Non-pigmented ciliary epithelial cell (primary cell): Measurements from ENCODE around the gene ZNF789.
"Not testable (repeated sequence)": the region's sequence is repeated elsewhere in the genome, so short reads cannot be mapped to it uniquely, and the experiment has no call there.

Experiments
- DNase-seq: peaks from one replicate; pipeline ENCODE4 v3.0.0-alpha.2; 2010; ENCODE audit warnings: low read depth

ZNF789 gene

GRCh38 chr7:99457650-99458493, 14.8 kb upstream of the ZNF789 start:
- no peak for DNase-seq

GRCh38 chr7:99459087-99459486, 13.6 kb upstream of the ZNF789 start:
- DNase-seq: no peak

- no peak for DNase-seq
Observed at GRCh38 chr7:99460651-99461050, 12.0 kb upstream of the ZNF789 start.

GRCh38 chr7:99461221-99461620, 11.5 kb upstream of the ZNF789 start:
- DNase-seq: no peak

- DNase-seq: no peak
Observed at GRCh38 chr7:99465421-99465768, 7.3 kb upstream of the ZNF789 start.

- no peak for DNase-seq
Observed at GRCh38 chr7:99468336-99468918, 4.3 kb upstream of the ZNF789 start.

- no peak for DNase-seq
Observed at GRCh38 chr7:99469381-99470065, 3.2 kb upstream of the ZNF789 start.

GRCh38 chr7:99473315-99473596, 566 bp downstream of the ZNF789 start:
- peak; percentile 71 for DNase-seq

- DNase-seq: no peak
Observed at GRCh38 chr7:99476107-99476506, 3.4 kb downstream of the ZNF789 start.

GRCh38 chr7:99478464-99479440, 6.1 kb downstream of the ZNF789 start:
- no peak for DNase-seq

GRCh38 chr7:99485094-99485493, 12.4 kb downstream of the ZNF789 start:
- no peak for DNase-seq

GRCh38 chr7:99489235-99489634, 16.5 kb downstream of the ZNF789 start:
- no peak for DNase-seq

- no peak for DNase-seq
Observed at GRCh38 chr7:99490878-99491277, 18.2 kb downstream of the ZNF789 start.

GRCh38 chr7:99493823-99494222, 21.1 kb downstream of the ZNF789 start:
- no peak for DNase-seq

- no peak for DNase-seq
Observed at GRCh38 chr7:99497766-99498545, 25.3 kb downstream of the ZNF789 start.

- DNase-seq: no peak
Observed at GRCh38 chr7:99498546-99498944, 25.9 kb downstream of the ZNF789 start.

- no peak for DNase-seq
Observed at GRCh38 chr7:99499371-99499720, 26.7 kb downstream of the ZNF789 start.

GRCh38 chr7:99499721-99500636, 27.3 kb downstream of the ZNF789 start, which contains the start of gene ZNF394:
Gene ZNF394 (minus strand): TSS chr7:99500281. CDS start chr7:99500093, 188 bp downstream.
- DNase-seq: peak; percentile 50

GRCh38 chr7:99500637-99501009, 27.9 kb downstream of the ZNF789 start:
- no peak for DNase-seq

GRCh38 chr7:99501236-99501635, 28.5 kb downstream of the ZNF789 start:
- not testable (repeated sequence) for DNase-seq

GRCh38 chr7:99504281-99504602, 31.6 kb downstream of the ZNF789 start:
- no peak for DNase-seq
